ENCODE data around the gene CLK2.

CLK2 gene

GRCh38 chr1:155273343-155274245 is at the start of gene CLK2:
TSS of gene CLK2 (minus strand) at chr1:155273504. CDS start at chr1:155270977, 2,527 bp downstream.
- peak; percentile 94 for DNase-seq (ENCODE audit: low spot score)

- no peak for DNase-seq (ENCODE audit: low spot score)
Observed at GRCh38 chr1:155322571-155322952, 49.3 kb upstream of the CLK2 start.

- DNase-seq (ENCODE audit: low spot score), result no peak
Observed at GRCh38 chr1:155321639-155322503, 48.6 kb upstream of the CLK2 start.

- no peak for DNase-seq (ENCODE audit: low spot score)
Observed at GRCh38 chr1:155320661-155321617, 47.6 kb upstream of the CLK2 start, which contains the start of gene RUSC1. TSS of gene RUSC1 (plus strand) at chr1:155320894. CDS start at chr1:155321774, 880 bp downstream.

- DNase-seq (ENCODE audit: low spot score), result no peak
Observed at GRCh38 chr1:155320252-155320651, 46.9 kb upstream of the CLK2 start.

GRCh38 chr1:155319536-155319935 is 46.2 kb upstream of the CLK2 start:
- no peak for DNase-seq (ENCODE audit: low spot score)

- no peak for DNase-seq (ENCODE audit: low spot score)
Observed at GRCh38 chr1:155318082-155318481, 44.8 kb upstream of the CLK2 start.

GRCh38 chr1:155316922-155317321 is 43.6 kb upstream of the CLK2 start:
- no peak for DNase-seq (ENCODE audit: low spot score)

- DNase-seq (ENCODE audit: low spot score), result no peak
Observed at GRCh38 chr1:155313261-155313660, 40.0 kb upstream of the CLK2 start.

GRCh38 chr1:155309423-155310021 is 36.2 kb upstream of the CLK2 start:
- DNase-seq (ENCODE audit: low spot score), result peak; percentile 83

- DNase-seq (ENCODE audit: low spot score), result peak; percentile 98
Observed at GRCh38 chr1:155308493-155309422, 35.5 kb upstream of the CLK2 start, which contains the start of gene FDPS. TSS of gene FDPS (plus strand) at chr1:155308866. CDS start at chr1:155309790, 924 bp downstream.

- peak; percentile 50 for DNase-seq (ENCODE audit: low spot score)
Observed at GRCh38 chr1:155307247-155307740, 34.0 kb upstream of the CLK2 start.

- no peak for DNase-seq (ENCODE audit: low spot score)
Observed at GRCh38 chr1:155305881-155306391, 32.6 kb upstream of the CLK2 start.

- DNase-seq (ENCODE audit: low spot score), result no peak
Observed at GRCh38 chr1:155304558-155305063, 31.3 kb upstream of the CLK2 start.

GRCh38 chr1:155301342-155301841 is 28.1 kb upstream of the CLK2 start, which contains the start of gene PKLR:
TSS of gene PKLR (minus strand) at chr1:155301438. CDS start at chr1:155301395, 43 bp downstream.
- DNase-seq (ENCODE audit: low spot score), result no peak

GRCh38 chr1:155300553-155301329 is 27.4 kb upstream of the CLK2 start:
- no peak for DNase-seq (ENCODE audit: low spot score)

- DNase-seq (ENCODE audit: low spot score), result no peak
Observed at GRCh38 chr1:155300024-155300423, 26.7 kb upstream of the CLK2 start.

GRCh38 chr1:155297384-155297783 is 24.1 kb upstream of the CLK2 start:
- no peak for DNase-seq (ENCODE audit: low spot score)

Data from kidney capillary endothelial cell (primary cell).